ENCODE results near the gene LSM3. TPM values are rescaled to one million over a fixed set of nuclear protein-coding genes. Genes with fewer than 3 reads are reported as not detected.
A peak's percentile ranks its signal among the peaks of the same experiment; 100 is the strongest.

Gene LSM3
- total RNA-seq, 1 donor from 2014 or later: 10.0 TPM

- no peaks in the 10 kb centered on the region for H3K27me3 Mint-ChIP-seq (ENCODE audit: unreplicated experiment)
- H3K27ac Mint-ChIP-seq (ENCODE audit: unreplicated experiment): no peak overlapping the region
- H3K4me3 Mint-ChIP-seq (ENCODE audit: unreplicated experiment): no peak overlapping the region
- H3K36me3 Mint-ChIP-seq (ENCODE audit: unreplicated experiment): peaks cover 4% of the 10 kb centered on the region
- H3K4me1 Mint-ChIP-seq (ENCODE audit: unreplicated experiment): peaks cover 68% of the 10 kb centered on the region
- peak; percentile 40 for DNase-seq (ENCODE audit: extremely low spot score, unreplicated experiment)
- no peak for TF ChIP-seq CTCF (IDR thresholded peaks at IDR 0.05)
- no peaks in the 10 kb centered on the region for H3K9me3 Mint-ChIP-seq (ENCODE audit: unreplicated experiment)
These were observed 26.1 kb downstream of the LSM3 start for GRCh38 chr3:14204515-14205284.

- Mint-ChIP-seq H3K36me3 (ENCODE audit: unreplicated experiment) (no peaks in the 10 kb centered on the region), H3K9me3 (ENCODE audit: unreplicated experiment) (no peaks in the 10 kb centered on the region), H3K27me3 (ENCODE audit: unreplicated experiment) (no peaks in the 10 kb centered on the region), H3K4me3 (ENCODE audit: unreplicated experiment) (no peak overlapping the region), H3K4me1 (ENCODE audit: unreplicated experiment) (peaks cover 70% of the 10 kb centered on the region), H3K27ac (ENCODE audit: unreplicated experiment) (no peak overlapping the region)
- peak; percentile 49 for DNase-seq (ENCODE audit: extremely low spot score, unreplicated experiment)
- no peak for TF ChIP-seq CTCF (IDR thresholded peaks at IDR 0.05)
These were observed 28.0 kb downstream of the LSM3 start for GRCh38 chr3:14206548-14207177.

GRCh38 chr3:14208168-14208567, 29.6 kb downstream of the LSM3 start:
- Mint-ChIP-seq H3K27ac (ENCODE audit: unreplicated experiment) (peak overlapping the region; percentile 47), H3K4me1 (ENCODE audit: unreplicated experiment) (peaks cover 70% of the 10 kb centered on the region)

GRCh38 chr3:14208977-14209394, 30.4 kb downstream of the LSM3 start:
- TF ChIP-seq CTCF (IDR thresholded peaks at IDR 0.05): no peak
- Mint-ChIP-seq H3K4me3 (ENCODE audit: unreplicated experiment) (no peak overlapping the region), H3K27ac (ENCODE audit: unreplicated experiment) (peak overlapping the region; percentile 47), H3K27me3 (ENCODE audit: unreplicated experiment) (no peaks in the 10 kb centered on the region), H3K4me1 (ENCODE audit: unreplicated experiment) (peaks cover 66% of the 10 kb centered on the region), H3K9me3 (ENCODE audit: unreplicated experiment) (no peaks in the 10 kb centered on the region), H3K36me3 (ENCODE audit: unreplicated experiment) (no peaks in the 10 kb centered on the region)
- DNase-seq (ENCODE audit: extremely low spot score, unreplicated experiment): no peak

More at GRCh38 chr3:14208168-14208567, 29.6 kb downstream of the LSM3 start:
- TF ChIP-seq CTCF (IDR thresholded peaks at IDR 0.05): no peak
- no peak for DNase-seq (ENCODE audit: extremely low spot score, unreplicated experiment)
- H3K4me3 Mint-ChIP-seq (ENCODE audit: unreplicated experiment): no peak overlapping the region
- H3K27me3 Mint-ChIP-seq (ENCODE audit: unreplicated experiment): no peaks in the 10 kb centered on the region
- no peaks in the 10 kb centered on the region for H3K9me3 Mint-ChIP-seq (ENCODE audit: unreplicated experiment)
- no peaks in the 10 kb centered on the region for H3K36me3 Mint-ChIP-seq (ENCODE audit: unreplicated experiment)

GRCh38 chr3:14209581-14210289, 31.1 kb downstream of the LSM3 start:
- H3K9me3 Mint-ChIP-seq (ENCODE audit: unreplicated experiment): no peaks in the 10 kb centered on the region
- H3K4me1 Mint-ChIP-seq (ENCODE audit: unreplicated experiment): peaks cover 58% of the 10 kb centered on the region
- no peaks in the 10 kb centered on the region for H3K27me3 Mint-ChIP-seq (ENCODE audit: unreplicated experiment)
- peak; percentile 60 for DNase-seq (ENCODE audit: extremely low spot score, unreplicated experiment)
- H3K4me3 Mint-ChIP-seq (ENCODE audit: unreplicated experiment): no peak overlapping the region
- TF ChIP-seq CTCF (IDR thresholded peaks at IDR 0.05): no peak
- peak overlapping the region; percentile 16 for H3K27ac Mint-ChIP-seq (ENCODE audit: unreplicated experiment)
- no peaks in the 10 kb centered on the region for H3K36me3 Mint-ChIP-seq (ENCODE audit: unreplicated experiment)

Measured in osteocyte (in vitro differentiated cells).